Transverse colon (tissue), 4 donors: ENCODE results near the gene ROR1.

Experiments
- EP300 ChIP-seq: sonication (generic); formaldehyde crosslinking; IDR thresholded peaks from one replicate; pipeline ENCODE4 v1.6.1; 2017; ENCODE audit warnings: antibody characterized with exemption, low read depth
- POLR2A ChIP-seq: fragments of 450-650 bp; IDR thresholded peaks from one replicate; pipeline ENCODE4 v1.6.1; 2016; ENCODE audit warnings: antibody characterized with exemption, mild to moderate bottlenecking, moderate library complexity
- POLR2AphosphoS5 ChIP-seq, 3 donors: sonication (generic); formaldehyde crosslinking; IDR thresholded peaks; one replicate each; pipeline ENCODE4 v1.6.1; 2016; ENCODE audit warnings: antibody characterized with exemption in 3 of 3
- TF ChIP-seq, protein P1 (sequence below), 5 experiments: fragments of 200-600 bp in 3 of 5; fragments of 450-650 bp in 2 of 5; sonication (generic) in 3 of 5; IDR thresholded peaks; 1 replicate in 2 of 5; 2 replicates in 3 of 5; pipeline ENCODE4 v1.5.1; 2016 to 2017; ENCODE audit warnings: antibody characterized with exemption in 5 of 5, inconsistent platforms in 3 of 5, mild to moderate bottlenecking in 2 of 5, moderate library complexity in 1 of 5

DNA sequence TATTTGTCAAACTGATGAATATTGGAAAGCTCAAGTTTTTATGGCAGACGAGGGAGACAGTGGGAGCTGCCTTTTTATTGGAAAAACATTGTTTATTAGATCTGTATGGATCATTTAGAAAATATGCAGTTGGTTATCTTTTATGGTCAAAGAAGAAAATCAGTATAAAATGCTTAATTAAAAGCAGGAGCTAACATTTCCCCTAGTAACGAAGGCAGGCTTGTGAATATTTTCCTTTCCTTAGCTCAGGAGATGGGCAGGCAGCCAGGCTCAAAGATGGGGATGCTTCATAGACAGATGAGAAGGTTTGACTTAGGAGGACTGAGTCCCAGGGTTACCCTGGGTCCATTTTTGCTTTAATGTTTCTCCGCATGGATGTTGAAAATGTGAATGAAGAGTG, 26.0 kb downstream of the ROR1 start:
- TF ChIP-seq, protein P1, sequence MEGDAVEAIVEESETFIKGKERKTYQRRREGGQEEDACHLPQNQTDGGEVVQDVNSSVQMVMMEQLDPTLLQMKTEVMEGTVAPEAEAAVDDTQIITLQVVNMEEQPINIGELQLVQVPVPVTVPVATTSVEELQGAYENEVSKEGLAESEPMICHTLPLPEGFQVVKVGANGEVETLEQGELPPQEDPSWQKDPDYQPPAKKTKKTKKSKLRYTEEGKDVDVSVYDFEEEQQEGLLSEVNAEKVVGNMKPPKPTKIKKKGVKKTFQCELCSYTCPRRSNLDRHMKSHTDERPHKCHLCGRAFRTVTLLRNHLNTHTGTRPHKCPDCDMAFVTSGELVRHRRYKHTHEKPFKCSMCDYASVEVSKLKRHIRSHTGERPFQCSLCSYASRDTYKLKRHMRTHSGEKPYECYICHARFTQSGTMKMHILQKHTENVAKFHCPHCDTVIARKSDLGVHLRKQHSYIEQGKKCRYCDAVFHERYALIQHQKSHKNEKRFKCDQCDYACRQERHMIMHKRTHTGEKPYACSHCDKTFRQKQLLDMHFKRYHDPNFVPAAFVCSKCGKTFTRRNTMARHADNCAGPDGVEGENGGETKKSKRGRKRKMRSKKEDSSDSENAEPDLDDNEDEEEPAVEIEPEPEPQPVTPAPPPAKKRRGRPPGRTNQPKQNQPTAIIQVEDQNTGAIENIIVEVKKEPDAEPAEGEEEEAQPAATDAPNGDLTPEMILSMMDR (IDR thresholded peaks at IDR 0.05): no peak
- TF ChIP-seq POLR2A (no peak), EP300 (no peak), POLR2AphosphoS5 (IDR thresholded peaks at IDR 0.05) (no peak)
